ENCODE measurements around the gene CENPF. TPM values are rescaled to one million over a fixed set of nuclear protein-coding genes. Genes with fewer than 3 reads are reported as not detected.

The CENPF gene
- total and polyA plus RNA-seq, 7 experiments from 2014 or later = 0.83 to 79.9 (median 3.1) TPM

DNA sequence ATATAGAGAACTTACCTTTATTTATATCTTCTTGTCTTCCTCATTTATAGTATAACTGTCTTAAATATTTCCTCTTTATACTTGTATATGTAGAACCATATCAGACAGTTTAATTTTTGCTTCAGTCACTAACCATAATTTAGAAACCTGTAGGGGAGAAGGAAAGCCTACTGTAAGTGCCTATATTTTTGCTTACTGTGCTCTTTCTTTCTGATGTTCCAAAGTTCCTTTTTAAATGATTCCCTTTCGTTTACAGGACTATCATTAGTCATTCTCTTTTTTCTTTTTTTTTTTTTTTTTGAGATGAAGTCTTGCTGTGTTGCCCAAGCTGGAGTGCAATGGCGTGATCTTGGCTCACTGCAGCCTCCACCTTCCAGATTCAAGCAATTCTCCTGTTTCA lies 109.7 kb downstream of the CENPF start:
- intact Hi-C loops (cut with micrococcal nuclease) = no loop called here

More for the DNA sequence above, 109.7 kb downstream of the CENPF start:
- no peaks in the 10 kb centered on the region for H3K36me3 ChIP-seq (ENCODE audit: control insufficient read depth in 2 of 3, insufficient read depth in 3 of 3, low read length in 3 of 3)
- H3K4me3 Mint-ChIP-seq = no peak overlapping the region
- H3K4me1 Mint-ChIP-seq = peaks cover 0 to under 1% (median 0%) of the 10 kb centered on the region in 7 donors
- H3K9me3 ChIP-seq (ENCODE audit: control insufficient read depth in 2 of 3, low read length in 3 of 3) = no peaks in the 10 kb centered on the region
- no peak overlapping the region for H3K27ac ChIP-seq (ENCODE audit: low read depth, low read length)
- peaks cover 0 to 20% (median 10%) of the 10 kb centered on the region in 5 donors for H3K27me3 Mint-ChIP-seq
- DNase-seq (no peak), ATAC-seq (no peak)
- no peaks in the 10 kb centered on the region for H3K27me3 ChIP-seq (ENCODE audit: control insufficient read depth in 2 of 2, insufficient read depth in 2 of 2, low read length in 2 of 2)
- peaks cover 0 to 7% (median 0%) of the 10 kb centered on the region in 11 donors for H3K9me3 Mint-ChIP-seq
- no peak overlapping the region for H3K4me3 ChIP-seq (ENCODE audit: low read length)
- CTCF ChIA-PET = no interaction called here
- peaks cover 0 to 13% (median 0%) of the 10 kb centered on the region in 5 donors for H3K36me3 Mint-ChIP-seq
- no peak overlapping the region for H3K27ac Mint-ChIP-seq
- POLR2A ChIA-PET = no interaction called here
- H3K4me1 ChIP-seq (ENCODE audit: control insufficient read depth in 2 of 2, insufficient read depth in 2 of 2, low read length in 2 of 2) = no peaks in the 10 kb centered on the region

Other genes starting within 250 kb of the CENPF start
- gene PTPN14, start 51.6 kb upstream of the CENPF start, total RNA-seq = 1 to 10 TPM in 1 of 5 experiments, under 1 TPM in 4; 0.03 to 5.8 (median 0.07) TPM
- gene PTPN14, start 51.6 kb upstream of the CENPF start, polyA plus RNA-seq = under 1 TPM in 1 of 2 donors, not detected in 1; 0.06 TPM

Measured in naive thymus-derived CD4-positive, alpha-beta T cell (primary cell).